H9 (cell line): ENCODE results near the gene YIPF5. TPM values are rescaled to one million over a fixed set of nuclear protein-coding genes. Genes with fewer than 3 reads are reported as not detected.

Experiments used
- DNase-seq: peaks from one replicate; pipeline ENCODE4 v3.0.0-alpha.2; 2017
- H2AFZ ChIP-seq: one replicate; pipeline ENCODE4 v1.6.1; 2013; ENCODE audit warnings: mild to moderate bottlenecking, low read length, control low read depth, moderate library complexity
- H2AK5ac ChIP-seq: 2 replicates; pipeline ENCODE4 v1.6.1; 2013; ENCODE audit warnings: low read length, control low read depth, mixed read lengths; ENCODE audit not compliant: insufficient read length
- H2BK120ac ChIP-seq: one replicate; pipeline ENCODE4 v1.6.1; 2013; ENCODE audit warnings: low read depth, mild to moderate bottlenecking, low read length, control low read depth, inconsistent platforms; ENCODE audit not compliant: poor library complexity, severe bottlenecking
- H2BK12ac ChIP-seq: 2 replicates; pipeline ENCODE4 v1.6.1; 2013; ENCODE audit warnings: low read length, control low read depth, mixed read lengths, low read depth; ENCODE audit not compliant: insufficient read length
- H2BK15ac ChIP-seq: 2 replicates; pipeline ENCODE4 v1.6.1; 2013; ENCODE audit warnings: low read depth, low read length, control low read depth
- H2BK20ac ChIP-seq: one replicate; pipeline ENCODE4 v1.6.1; 2013; ENCODE audit warnings: low read depth, mild to moderate bottlenecking, low read length, control low read depth, inconsistent platforms; ENCODE audit not compliant: poor library complexity, severe bottlenecking
- H2BK5ac ChIP-seq: 2 replicates; pipeline ENCODE4 v1.6.1; 2013; ENCODE audit warnings: low read length, control low read depth, mixed read lengths; ENCODE audit not compliant: insufficient read length
- H3K14ac ChIP-seq: 2 replicates; pipeline ENCODE4 v1.6.1; 2013; ENCODE audit warnings: low read length, control low read depth; ENCODE audit not compliant: insufficient read depth
- H3K18ac ChIP-seq: 2 replicates; pipeline ENCODE4 v1.6.1; 2013; ENCODE audit warnings: low read depth, mild to moderate bottlenecking, mixed read lengths, low read length, control low read depth; ENCODE audit not compliant: insufficient read length
- H3K23ac ChIP-seq: 2 replicates; pipeline ENCODE4 v1.6.1; 2013; ENCODE audit warnings: low read length, control low read depth, mixed read lengths, low read depth; ENCODE audit not compliant: insufficient read length
- H3K23me2 ChIP-seq: 2 replicates; pipeline ENCODE4 v1.6.1; 2013; ENCODE audit warnings: low read depth, mild to moderate bottlenecking, mixed read lengths, low read length, control low read depth; ENCODE audit not compliant: insufficient read length, poor library complexity, severe bottlenecking
- H3K27ac ChIP-seq: 2 replicates; pipeline ENCODE4 v1.5.1; 2013; ENCODE audit warnings: low read length, control low read depth, mixed read lengths, low read depth; ENCODE audit not compliant: insufficient read length
- H3K27me3 ChIP-seq: 2 replicates; pipeline ENCODE4 v1.6.1; 2013; ENCODE audit warnings: low read length, control low read depth, inconsistent platforms; ENCODE audit not compliant: insufficient read depth
- H3K4ac ChIP-seq: 2 replicates; pipeline ENCODE4 v1.6.1; 2013; ENCODE audit warnings: low read depth, mild to moderate bottlenecking, control low read depth, inconsistent platforms, low read length, moderate library complexity
- H3K4me1 ChIP-seq: 2 replicates; pipeline ENCODE4 v1.6.1; 2013; ENCODE audit warnings: low read length, control low read depth, inconsistent platforms; ENCODE audit not compliant: insufficient read depth
- H3K4me2 ChIP-seq: 2 replicates; pipeline ENCODE4 v1.6.1; 2013; ENCODE audit warnings: low read length, control low read depth, mixed read lengths; ENCODE audit not compliant: insufficient read length, insufficient read depth
- H3K56ac ChIP-seq: 2 replicates; pipeline ENCODE4 v1.6.1; 2013; ENCODE audit warnings: low read depth, mild to moderate bottlenecking, mixed read lengths, low read length, control low read depth; ENCODE audit not compliant: insufficient read length
- H3K79me1 ChIP-seq: 2 replicates; pipeline ENCODE4 v1.6.1; 2013; ENCODE audit warnings: low read depth, mild to moderate bottlenecking, moderate library complexity, low read length, control low read depth, inconsistent platforms; ENCODE audit not compliant: insufficient read depth, poor library complexity, severe bottlenecking
- H3K79me2 ChIP-seq: 2 replicates; pipeline ENCODE4 v1.6.1; 2013; ENCODE audit warnings: low read length, control low read depth, inconsistent platforms; ENCODE audit not compliant: insufficient read depth
- H3K9ac ChIP-seq: 2 replicates; pipeline ENCODE4 v1.6.1; 2013; ENCODE audit warnings: low read length, control low read depth, mixed read lengths; ENCODE audit not compliant: insufficient read length; ENCODE audit errors: extremely low read depth
- H3K9me3 ChIP-seq: one replicate; pipeline ENCODE4 v1.6.1; 2013; ENCODE audit warnings: low read depth, low read length, inconsistent platforms; ENCODE audit not compliant: control insufficient read depth
- H3T11ph ChIP-seq: one replicate; pipeline ENCODE4 v1.6.1; 2013; ENCODE audit warnings: mild to moderate bottlenecking, low read length, control low read depth, inconsistent platforms
- H4K20me1 ChIP-seq: one replicate; pipeline ENCODE4 v1.6.1; 2013; ENCODE audit not compliant: control insufficient read depth, insufficient read length, insufficient read depth
- H4K5ac ChIP-seq: 2 replicates; pipeline ENCODE4 v1.6.1; 2013; ENCODE audit warnings: low read depth, mild to moderate bottlenecking, mixed read lengths, low read length, control low read depth; ENCODE audit not compliant: insufficient read length
- H4K8ac ChIP-seq: replicated peaks from 2 replicates; pipeline ENCODE4 v1.6.1; 2013; ENCODE audit warnings: low read length, control low read depth, mixed read lengths, low read depth; ENCODE audit not compliant: insufficient read length
- H4K91ac ChIP-seq: 2 replicates; pipeline ENCODE4 v1.6.1; 2013; ENCODE audit warnings: low read depth, mild to moderate bottlenecking, moderate library complexity, mixed read lengths, low read length, control low read depth; ENCODE audit not compliant: insufficient read length
- H3K27ac Mint-ChIP-seq, 3 experiments: 2 replicates in 2 of 3; 3 replicates in 1 of 3; pipeline ENCODE4 v1.8.0; 2020 to 2021; ENCODE audit warnings: mixed read lengths in 3 of 3, mild to moderate bottlenecking in 1 of 3, moderate library complexity in 1 of 3
- H3K27me3 Mint-ChIP-seq: 2 replicates; pipeline ENCODE4 v1.8.0; 2021; ENCODE audit warnings: low read depth, mild to moderate bottlenecking, moderate library complexity, mixed read lengths
- H3K36me3 Mint-ChIP-seq, 3 experiments: 2 replicates in 2 of 3; 3 replicates in 1 of 3; pipeline ENCODE4 v1.8.0; 2020 to 2021; ENCODE audit warnings: low read depth in 3 of 3, mixed read lengths in 3 of 3; ENCODE audit not compliant: insufficient read depth in 1 of 3
- H3K4me1 Mint-ChIP-seq, 2 experiments: 2 replicates each; pipeline ENCODE4 v1.8.0; 2020; ENCODE audit warnings: mixed read lengths in 2 of 2
- H3K4me3 Mint-ChIP-seq, 2 experiments: 2 replicates in 1 of 2; 3 replicates in 1 of 2; pipeline ENCODE4 v1.8.0; 2020 to 2021; ENCODE audit warnings: mild to moderate bottlenecking in 2 of 2, mixed read lengths in 2 of 2, moderate library complexity in 1 of 2
- H3K9me3 Mint-ChIP-seq, 2 experiments: 2 replicates in 1 of 2; 3 replicates in 1 of 2; pipeline ENCODE4 v1.8.0; 2020; ENCODE audit warnings: mild to moderate bottlenecking in 2 of 2, mixed read lengths in 2 of 2, moderate library complexity in 1 of 2
- WGBS: extraction: QIAGEN DNeasy Blood & Tissue Kit; methylation state at CpG from one replicate; pipeline ENCODE4 v1.1.7; 2013; ENCODE audit warnings: missing lambda C conversion rate, low lambda C conversion rate, mixed read lengths; ENCODE audit not compliant: insufficient read length; ENCODE audit errors: extremely low coverage; 5-methylcytosine and 5-hydroxymethylcytosine counted together
- total RNA-seq: library from RNA; stranded (reverse); gene quantifications from 2 replicates; pipeline ENCODE4 v1.2.1, GENCODE V29; 2021
- TF ChIP-seq, protein P1 (sequence below): fragments of 200-600 bp; sonication (generic); conservative IDR thresholded peaks from 3 replicates; pipeline ENCODE4 v1.8.0; 2021; ENCODE audit warnings: antibody characterized with exemption, mild to moderate bottlenecking

YIPF5 gene
- total RNA-seq, 1 experiment from 2014 or later = 44.6 TPM

DNA sequence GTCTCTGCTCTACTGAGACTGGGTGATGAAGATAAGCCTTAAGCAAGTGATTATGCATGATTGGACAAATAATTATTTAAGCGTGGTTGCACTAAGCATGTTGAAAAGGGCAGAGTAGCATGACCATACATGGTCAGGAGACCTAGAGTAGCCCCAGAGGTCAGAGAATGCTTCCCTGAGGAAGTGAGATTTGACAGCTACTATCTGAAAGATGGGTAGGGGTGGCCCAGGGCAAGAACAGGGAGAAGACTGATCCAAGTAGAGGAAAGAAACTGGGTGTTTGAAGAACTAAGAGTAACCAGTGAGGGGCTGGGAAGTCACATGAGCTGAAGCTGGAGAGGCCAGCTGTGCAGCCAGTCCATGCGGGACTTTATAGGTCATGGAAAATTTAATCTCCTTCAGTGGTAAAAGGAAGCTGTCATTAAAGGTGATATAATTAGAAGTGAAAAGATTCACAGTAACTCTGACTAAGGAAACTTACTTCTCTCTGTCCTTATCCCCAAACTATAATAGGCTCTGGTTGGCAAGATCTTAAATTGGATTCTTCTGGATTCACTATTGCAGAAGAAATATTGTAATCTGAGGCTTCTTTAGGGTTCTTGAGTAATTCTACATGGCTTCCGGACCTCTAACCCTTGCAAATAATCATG is 35.2 kb downstream of the YIPF5 start:
- Histone ChIP-seq H3K18ac (no peak overlapping the region), H4K8ac (no peak overlapping the region), H3K9me3 (no peaks in the 10 kb centered on the region), H3T11ph (no peak overlapping the region), H3K4me1 (no peaks in the 10 kb centered on the region), H3K27ac (no peak overlapping the region), H3K79me2 (no peaks in the 10 kb centered on the region), H3K9ac (no peak overlapping the region), H2AK5ac (no peak overlapping the region), H2BK12ac (no peak overlapping the region), H3K27me3 (no peaks in the 10 kb centered on the region), H2BK5ac (no peak overlapping the region), H2BK20ac (no peak overlapping the region), H3K23me2 (no peaks in the 10 kb centered on the region), H4K20me1 (no peaks in the 10 kb centered on the region), H4K91ac (no peak overlapping the region), H3K4ac (no peak overlapping the region), H3K4me2 (no peak overlapping the region), H3K79me1 (no peaks in the 10 kb centered on the region), H2BK15ac (no peak overlapping the region), H3K23ac (no peak overlapping the region), H3K56ac (no peak overlapping the region), H4K5ac (no peak overlapping the region), H2AFZ (no peak overlapping the region), H2BK120ac (no peak overlapping the region), H3K14ac (no peak overlapping the region)
- Mint-ChIP-seq H3K36me3 (no peaks in the 10 kb centered on the region), H3K4me3 (no peak overlapping the region), H3K27ac (no peak overlapping the region; a peak in 1 of 7 replicates), H3K9me3 (no peaks in the 10 kb centered on the region), H3K27me3 (no peaks in the 10 kb centered on the region), H3K4me1 (no peaks in the 10 kb centered on the region)
- no peak for DNase-seq
- no CpG with 5 or more reads among the region's 3 CpGs for WGBS
- TF ChIP-seq, protein P1, sequence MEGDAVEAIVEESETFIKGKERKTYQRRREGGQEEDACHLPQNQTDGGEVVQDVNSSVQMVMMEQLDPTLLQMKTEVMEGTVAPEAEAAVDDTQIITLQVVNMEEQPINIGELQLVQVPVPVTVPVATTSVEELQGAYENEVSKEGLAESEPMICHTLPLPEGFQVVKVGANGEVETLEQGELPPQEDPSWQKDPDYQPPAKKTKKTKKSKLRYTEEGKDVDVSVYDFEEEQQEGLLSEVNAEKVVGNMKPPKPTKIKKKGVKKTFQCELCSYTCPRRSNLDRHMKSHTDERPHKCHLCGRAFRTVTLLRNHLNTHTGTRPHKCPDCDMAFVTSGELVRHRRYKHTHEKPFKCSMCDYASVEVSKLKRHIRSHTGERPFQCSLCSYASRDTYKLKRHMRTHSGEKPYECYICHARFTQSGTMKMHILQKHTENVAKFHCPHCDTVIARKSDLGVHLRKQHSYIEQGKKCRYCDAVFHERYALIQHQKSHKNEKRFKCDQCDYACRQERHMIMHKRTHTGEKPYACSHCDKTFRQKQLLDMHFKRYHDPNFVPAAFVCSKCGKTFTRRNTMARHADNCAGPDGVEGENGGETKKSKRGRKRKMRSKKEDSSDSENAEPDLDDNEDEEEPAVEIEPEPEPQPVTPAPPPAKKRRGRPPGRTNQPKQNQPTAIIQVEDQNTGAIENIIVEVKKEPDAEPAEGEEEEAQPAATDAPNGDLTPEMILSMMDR = no peak
